ENCODE data around the gene PCBP4. TPM values are rescaled to one million over a fixed set of nuclear protein-coding genes. Genes with fewer than 3 reads are reported as not detected.

Gene PCBP4
- total and polyA plus RNA-seq, 10 donors: 12.8 to 41.7 (median 20.9) TPM

DNA sequence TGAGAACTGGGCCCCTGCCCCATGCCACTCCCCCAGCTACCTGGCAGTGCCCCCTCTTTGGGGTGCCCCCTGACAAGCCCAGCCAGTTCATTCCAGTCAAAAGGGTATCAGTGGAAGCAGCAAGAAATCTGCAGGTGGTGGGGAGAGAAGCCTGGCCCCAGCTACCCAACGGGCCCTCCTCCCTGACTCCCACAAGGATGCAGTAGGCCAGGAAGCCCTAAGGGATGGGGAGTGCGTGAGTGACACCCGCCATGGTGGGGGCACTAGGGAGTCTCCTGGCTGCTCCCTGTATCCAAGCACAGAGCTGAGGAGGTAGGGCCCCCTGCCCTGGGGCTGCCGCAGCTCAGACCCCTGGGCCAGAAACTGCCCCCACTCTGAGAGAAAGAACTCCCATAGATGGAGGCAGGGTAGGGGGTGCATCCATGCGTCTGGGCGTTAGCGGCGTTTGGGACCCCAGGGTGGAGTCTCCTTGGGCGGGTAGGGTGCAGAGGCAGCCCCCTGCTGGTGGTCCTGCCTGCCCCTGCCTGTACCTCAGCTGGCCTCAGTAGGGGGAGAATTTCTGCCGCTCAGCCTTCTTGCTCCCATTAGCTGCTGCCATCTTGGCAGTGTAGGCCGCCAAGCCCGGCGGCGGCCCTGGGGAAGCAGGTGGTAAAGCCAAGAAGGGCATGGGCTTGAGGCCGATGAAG is 9.6 kb downstream of the PCBP4 start:
- TF ChIP-seq POLR2A (IDR thresholded peaks at IDR 0.05): no peak
- no peak overlapping the region for H3K27ac ChIP-seq
- H3K27me3 ChIP-seq (replicated peaks in 1 of 7): peaks cover 0 to 46% (median 15%) of the 10 kb centered on the region in 7 donors
- 90 to 96% (median 94%) methylated on average over 9 to 15 of the region's 15 CpGs for WGBS, 5 donors
- H3K4me3 ChIP-seq: no peak overlapping the region
- H3K4me1 ChIP-seq: peaks cover 6 to 58% (median 29%) of the 10 kb centered on the region in 6 donors
- peaks cover 0 to 34% (median 0%) of the 10 kb centered on the region in 6 donors for H3K36me3 ChIP-seq
- intact Hi-C loops (cut with DNase I; ENCODE audit: low total_unique reads): no loop called here
- no peak for DNase-seq
- no peaks in the 10 kb centered on the region for H3K9me3 ChIP-seq

DNA sequence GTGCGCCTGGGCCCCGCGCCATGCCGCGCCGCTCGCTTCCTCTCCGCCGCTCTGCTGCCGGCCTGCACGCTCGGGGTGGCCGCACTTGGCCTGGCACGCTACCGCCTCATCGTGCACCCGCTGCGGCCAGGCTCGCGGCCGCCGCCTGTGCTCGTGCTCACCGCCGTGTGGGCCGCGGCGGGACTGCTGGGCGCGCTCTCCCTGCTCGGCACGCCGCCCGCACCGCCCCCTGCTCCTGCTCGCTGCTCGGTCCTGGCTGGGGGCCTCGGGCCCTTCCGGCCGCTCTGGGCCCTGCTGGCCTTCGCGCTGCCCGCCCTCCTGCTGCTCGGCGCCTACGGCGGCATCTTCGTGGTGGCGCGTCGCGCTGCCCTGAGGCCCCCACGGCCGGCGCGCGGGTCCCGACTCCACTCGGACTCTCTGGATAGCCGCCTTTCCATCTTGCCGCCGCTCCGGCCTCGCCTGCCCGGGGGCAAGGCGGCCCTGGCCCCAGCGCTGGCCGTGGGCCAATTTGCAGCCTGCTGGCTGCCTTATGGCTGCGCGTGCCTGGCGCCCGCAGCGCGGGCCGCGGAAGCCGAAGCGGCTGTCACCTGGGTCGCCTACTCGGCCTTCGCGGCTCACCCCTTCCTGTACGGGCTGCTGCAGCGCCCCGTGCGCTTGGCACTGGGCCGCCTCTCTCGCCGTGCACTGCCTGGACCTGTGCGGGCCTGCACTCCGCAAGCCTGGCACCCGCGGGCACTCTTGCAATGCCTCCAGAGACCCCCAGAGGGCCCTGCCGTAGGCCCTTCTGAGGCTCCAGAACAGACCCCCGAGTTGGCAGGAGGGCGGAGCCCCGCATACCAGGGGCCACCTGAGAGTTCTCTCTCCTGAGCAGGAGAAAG is 11.1 kb downstream of the PCBP4 start:
- WGBS, 5 donors: 3 to 7% (median 5%) methylated on average over 23 to 97 of the region's 97 CpGs
- intact Hi-C loops (cut with DNase I; ENCODE audit: low total_unique reads): no loop called here
- Histone ChIP-seq H3K9me3 (no peaks in the 10 kb centered on the region), H3K27me3 (replicated peaks in 1 of 7) (peaks cover 0 to 46% (median 15%) of the 10 kb centered on the region in 7 donors), H3K36me3 (peaks cover 0 to 34% (median 0%) of the 10 kb centered on the region in 6 donors), H3K4me3 (peak overlapping the region; percentile 25 to 68 (median 38)), H3K27ac (peak overlapping the region in 6 of 8 donors; percentile 54 to 79 (median 70)), H3K4me1 (peaks cover 6 to 43% (median 22%) of the 10 kb centered on the region in 6 donors)
- no peak for DNase-seq
- TF ChIP-seq POLR2A (IDR thresholded peaks at IDR 0.05) (no peak), POLR2AphosphoS5 (IDR thresholded peaks at IDR 0.05) (peak; percentile 23 to 66 (median 56))
- TF ChIP-seq, protein P1, sequence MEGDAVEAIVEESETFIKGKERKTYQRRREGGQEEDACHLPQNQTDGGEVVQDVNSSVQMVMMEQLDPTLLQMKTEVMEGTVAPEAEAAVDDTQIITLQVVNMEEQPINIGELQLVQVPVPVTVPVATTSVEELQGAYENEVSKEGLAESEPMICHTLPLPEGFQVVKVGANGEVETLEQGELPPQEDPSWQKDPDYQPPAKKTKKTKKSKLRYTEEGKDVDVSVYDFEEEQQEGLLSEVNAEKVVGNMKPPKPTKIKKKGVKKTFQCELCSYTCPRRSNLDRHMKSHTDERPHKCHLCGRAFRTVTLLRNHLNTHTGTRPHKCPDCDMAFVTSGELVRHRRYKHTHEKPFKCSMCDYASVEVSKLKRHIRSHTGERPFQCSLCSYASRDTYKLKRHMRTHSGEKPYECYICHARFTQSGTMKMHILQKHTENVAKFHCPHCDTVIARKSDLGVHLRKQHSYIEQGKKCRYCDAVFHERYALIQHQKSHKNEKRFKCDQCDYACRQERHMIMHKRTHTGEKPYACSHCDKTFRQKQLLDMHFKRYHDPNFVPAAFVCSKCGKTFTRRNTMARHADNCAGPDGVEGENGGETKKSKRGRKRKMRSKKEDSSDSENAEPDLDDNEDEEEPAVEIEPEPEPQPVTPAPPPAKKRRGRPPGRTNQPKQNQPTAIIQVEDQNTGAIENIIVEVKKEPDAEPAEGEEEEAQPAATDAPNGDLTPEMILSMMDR (IDR thresholded peaks at IDR 0.05 in 8 of 11, conservative IDR thresholded peaks at IDR 0.05 in 3 of 11): peak in 8 of 11 experiments; percentile 26 to 55 (median 44)

DNA sequence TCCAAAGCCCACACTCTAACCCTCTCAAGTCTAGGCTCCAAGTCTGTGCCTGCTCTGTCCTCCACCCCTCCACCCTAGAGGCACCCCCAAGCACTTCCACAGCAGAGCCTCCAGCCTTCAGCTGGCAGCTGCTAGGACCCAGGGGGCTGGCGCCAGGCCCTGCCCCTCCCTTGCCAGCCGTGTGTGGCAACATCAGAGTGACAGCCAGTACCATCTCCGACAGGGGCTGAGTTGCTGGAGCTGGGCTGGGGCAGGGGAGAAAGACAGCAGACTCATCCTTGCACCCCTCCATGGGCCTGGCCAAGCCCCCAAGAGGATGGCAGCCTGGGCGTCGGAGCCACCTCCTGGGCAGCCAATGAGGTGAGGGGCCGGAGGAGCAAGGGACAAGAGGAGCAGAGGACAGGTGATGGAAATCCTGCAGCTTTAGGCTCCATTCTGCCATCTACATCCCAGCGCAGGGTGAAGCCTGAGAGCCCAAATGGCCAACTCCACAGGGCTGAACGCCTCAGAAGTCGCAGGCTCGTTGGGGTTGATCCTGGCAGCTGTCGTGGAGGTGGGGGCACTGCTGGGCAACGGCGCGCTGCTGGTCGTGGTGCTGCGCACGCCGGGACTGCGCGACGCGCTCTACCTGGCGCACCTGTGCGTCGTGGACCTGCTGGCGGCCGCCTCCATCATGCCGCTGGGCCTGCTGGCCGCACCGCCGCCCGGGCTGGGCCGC is 11.9 kb downstream of the PCBP4 start, which contains the start of gene GPR62:
Gene GPR62 (plus strand): TSS at position 207 of the 718 bp plus-strand sequence. CDS start 272 bp downstream, at position 479.
- peak within 1 kb of the TSS; percentile 25 to 68 (median 38) for H3K4me3 ChIP-seq
- peaks cover 0 to 46% (median 15%) of the 10 kb centered on the region in 7 donors for H3K27me3 ChIP-seq (replicated peaks in 1 of 7)
- no peaks in the 10 kb centered on the region for H3K9me3 ChIP-seq
- no peak for DNase-seq
- peaks cover 6 to 40% (median 21%) of the 10 kb centered on the region in 6 donors for H3K4me1 ChIP-seq
- WGBS, 5 donors: 29 to 57% (median 41%) methylated on average over 22 to 33 of the region's 33 CpGs
- no peak for TF ChIP-seq POLR2AphosphoS5 (IDR thresholded peaks at IDR 0.05)
- TF ChIP-seq, protein P1 (IDR thresholded peaks at IDR 0.05 in 8 of 11, conservative IDR thresholded peaks at IDR 0.05 in 3 of 11): no peak
- TF ChIP-seq POLR2A (IDR thresholded peaks at IDR 0.05): no peak
- peaks cover 0 to 29% (median 0%) of the 10 kb centered on the region in 6 donors for H3K36me3 ChIP-seq
- intact Hi-C loops (cut with DNase I; ENCODE audit: low total_unique reads): no loop called here
- H3K27ac ChIP-seq: peak within 1 kb of the TSS in 6 of 8 donors; percentile 54 to 79 (median 70)

DNA sequence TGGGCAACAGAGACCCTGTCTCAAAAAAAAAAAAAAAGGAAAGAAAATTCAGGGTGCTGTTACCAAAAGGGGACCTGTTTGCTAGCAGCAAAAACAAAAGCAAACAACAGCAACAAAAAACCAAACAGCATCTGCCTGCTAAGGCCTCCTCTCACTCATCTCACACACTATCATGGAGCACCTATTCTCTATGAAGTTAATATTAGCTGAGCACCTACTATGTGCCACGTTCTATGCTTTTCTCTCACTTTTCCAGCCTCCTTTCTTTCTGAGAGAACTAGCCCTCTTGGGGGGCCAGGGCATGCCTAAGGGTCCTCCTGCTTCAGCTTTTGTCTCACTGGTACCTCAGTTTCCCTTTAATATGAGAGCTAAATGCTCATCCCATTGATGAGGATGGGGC is 12.5 kb downstream of the PCBP4 start:
- WGBS, 5 donors: 71 to 88% (median 82%) methylated on average over 1 of the region's 1 CpG
- H3K27me3 ChIP-seq (replicated peaks in 1 of 7): peaks cover 0 to 46% (median 15%) of the 10 kb centered on the region in 7 donors

More for the DNA sequence above, 12.5 kb downstream of the PCBP4 start:
- H3K4me3 ChIP-seq: no peak overlapping the region
- peaks cover 0 to 23% (median 0%) of the 10 kb centered on the region in 6 donors for H3K36me3 ChIP-seq
- intact Hi-C loops (cut with DNase I; ENCODE audit: low total_unique reads): no loop called here
- H3K4me1 ChIP-seq: peaks cover 6 to 40% (median 21%) of the 10 kb centered on the region in 6 donors
- H3K9me3 ChIP-seq: no peaks in the 10 kb centered on the region
- no peak for TF ChIP-seq POLR2A (IDR thresholded peaks at IDR 0.05)
- TF ChIP-seq, protein P1 (IDR thresholded peaks at IDR 0.05 in 8 of 11, conservative IDR thresholded peaks at IDR 0.05 in 3 of 11): no peak
- no peak for TF ChIP-seq POLR2AphosphoS5 (IDR thresholded peaks at IDR 0.05)
- DNase-seq: no peak
- H3K27ac ChIP-seq: no peak overlapping the region
